Stimulated activated naive B cell treated with anti-CD40 and anti-IgM and Interleukin-4, amounts not matched to agents 10 μg/mL and 1 μg/mL and 100 μg/mL, for 72 hours (primary cell): ENCODE results near the gene CHST11.

ENCODE experiments used
- ATAC-seq, 2 donors: fragments of 150-1000 bp; cut with Tn5 transposase; replicated peaks; 2 replicates each; pipeline ENCODE4 v1.10.0; 2021; ENCODE audit warnings: moderate library complexity in 1 of 2
- DNase-seq: peaks from one replicate; pipeline ENCODE4 v3.0.0; 2021
- H3K27ac Mint-ChIP-seq: one replicate; pipeline ENCODE4 v1.8.0; 2022; ENCODE audit warnings: mild to moderate bottlenecking, mixed read lengths
- H3K27me3 Mint-ChIP-seq, 2 donors: one replicate each; pipeline ENCODE4 v1.8.0; 2022; ENCODE audit warnings: mixed read lengths in 2 of 2
- H3K36me3 Mint-ChIP-seq, 2 donors: one replicate each; pipeline ENCODE4 v1.8.0; 2022; ENCODE audit warnings: mixed read lengths in 2 of 2, mild to moderate bottlenecking in 1 of 2
- H3K4me1 Mint-ChIP-seq, 2 donors: one replicate each; pipeline ENCODE4 v1.8.0; 2022; ENCODE audit warnings: mixed read lengths in 2 of 2, mild to moderate bottlenecking in 1 of 2
- H3K4me3 Mint-ChIP-seq, 2 donors: one replicate each; pipeline ENCODE4 v1.8.0; 2022; ENCODE audit warnings: mild to moderate bottlenecking in 2 of 2, mixed read lengths in 2 of 2, moderate library complexity in 1 of 2
- H3K9me3 Mint-ChIP-seq, 2 donors: one replicate each; pipeline ENCODE4 v1.8.0; 2022; ENCODE audit warnings: mixed read lengths in 2 of 2, mild to moderate bottlenecking in 1 of 2

CHST11 gene

GRCh38 chr12:104456417-104456949, at the start of gene CHST11:
Gene CHST11, plus strand, starts transcription at chr12:104456948.
- DNase-seq (peak; percentile 84), ATAC-seq (peak; percentile 79 to 82)
- H3K27me3 Mint-ChIP-seq = no peaks in the 10 kb centered on the region
- H3K4me1 Mint-ChIP-seq = peaks cover 20 to 49% of the 10 kb centered on the region in 2 donors
- peak within 1 kb of the TSS; percentile 95 to 99 for H3K4me3 Mint-ChIP-seq
- peak within 1 kb of the TSS; percentile 98 for H3K27ac Mint-ChIP-seq
- peaks cover 17 to 29% of the 10 kb centered on the region in 2 donors for H3K36me3 Mint-ChIP-seq
- no peaks in the 10 kb centered on the region for H3K9me3 Mint-ChIP-seq

GRCh38 chr12:104407438-104407837, 49.3 kb upstream of the CHST11 start:
- H3K9me3 Mint-ChIP-seq = peaks cover 2 to 3% of the 10 kb centered on the region in 2 donors
- ATAC-seq (no peak), DNase-seq (no peak)
- no peak overlapping the region for H3K4me3 Mint-ChIP-seq
- H3K27ac Mint-ChIP-seq = no peak overlapping the region
- H3K36me3 Mint-ChIP-seq = peaks cover 7 to 8% of the 10 kb centered on the region in 2 donors
- no peaks in the 10 kb centered on the region for H3K27me3 Mint-ChIP-seq
- H3K4me1 Mint-ChIP-seq = peaks cover 7 to 8% of the 10 kb centered on the region in 2 donors

DNA sequence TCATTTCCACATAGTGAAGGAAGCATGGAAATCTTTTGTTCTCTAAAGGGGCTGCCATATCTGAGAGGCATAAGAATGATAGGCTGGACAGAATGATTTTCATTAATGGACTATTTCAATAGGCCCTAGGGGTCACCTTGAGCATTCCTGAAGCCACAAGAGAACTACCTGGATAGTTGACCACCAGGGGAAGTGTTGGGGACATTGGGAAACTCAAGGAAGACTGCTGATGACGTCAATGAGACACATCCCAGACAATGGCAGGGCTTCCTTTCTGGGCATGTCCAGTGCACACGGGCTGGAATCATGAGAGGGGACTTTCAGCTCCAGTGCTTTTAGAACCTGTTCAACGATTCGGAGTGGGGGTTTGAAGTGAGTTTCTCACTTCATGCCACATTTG, 48.8 kb upstream of the CHST11 start:
- ATAC-seq (no peak), DNase-seq (no peak)
- peaks cover 9 to 10% of the 10 kb centered on the region in 2 donors for H3K36me3 Mint-ChIP-seq
- H3K4me1 Mint-ChIP-seq = peaks cover 11 to 12% of the 10 kb centered on the region in 2 donors
- no peak overlapping the region for H3K27ac Mint-ChIP-seq
- H3K4me3 Mint-ChIP-seq = no peak overlapping the region
- H3K27me3 Mint-ChIP-seq = no peaks in the 10 kb centered on the region
- peaks cover 2 to 3% of the 10 kb centered on the region in 2 donors for H3K9me3 Mint-ChIP-seq

DNA sequence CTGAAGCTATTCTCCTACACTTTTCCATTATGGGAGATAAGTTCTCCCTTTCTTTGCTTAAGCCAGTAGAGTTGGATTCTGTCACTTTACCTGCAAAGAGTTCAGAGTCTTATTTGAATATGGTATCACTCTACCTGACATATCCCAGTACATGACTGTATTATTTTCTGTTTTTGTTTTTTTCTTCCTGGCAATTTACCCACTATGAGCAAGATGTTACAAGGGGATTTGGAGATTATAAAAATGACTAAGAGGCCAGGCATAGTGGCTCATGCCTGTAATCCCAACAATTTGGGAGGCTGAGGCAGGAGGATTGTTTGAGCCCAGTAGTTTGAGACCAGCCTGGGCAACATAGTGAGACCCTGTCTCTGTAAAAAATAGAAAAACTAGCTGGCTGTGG, 46.4 kb upstream of the CHST11 start:
- H3K4me1 Mint-ChIP-seq = peaks cover 12 to 14% of the 10 kb centered on the region in 2 donors
- DNase-seq (no peak), ATAC-seq (no peak)
- H3K4me3 Mint-ChIP-seq = no peak overlapping the region
- peaks cover 2 to 3% of the 10 kb centered on the region in 2 donors for H3K9me3 Mint-ChIP-seq
- peaks cover 9 to 10% of the 10 kb centered on the region in 2 donors for H3K36me3 Mint-ChIP-seq
- no peaks in the 10 kb centered on the region for H3K27me3 Mint-ChIP-seq
- H3K27ac Mint-ChIP-seq = no peak overlapping the region

DNA sequence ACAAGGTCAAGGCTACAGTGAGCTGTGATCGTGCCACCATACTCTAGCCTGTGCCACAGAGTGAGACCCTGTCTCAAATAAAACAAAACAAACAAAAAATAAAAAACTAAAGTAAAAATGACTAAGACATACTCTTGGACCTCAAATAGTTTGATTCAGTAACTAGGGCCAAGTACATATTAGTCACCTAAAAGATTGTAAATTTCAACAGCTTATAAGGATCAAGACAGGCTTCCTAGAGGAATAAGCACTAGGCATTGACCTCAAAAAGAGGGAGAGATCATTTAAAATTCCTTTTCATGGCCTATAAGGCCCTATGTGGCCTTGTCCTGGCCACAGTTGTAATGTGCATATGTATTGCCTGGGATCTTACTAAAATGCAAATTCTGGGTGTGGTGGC, 46.0 kb upstream of the CHST11 start:
- Mint-ChIP-seq H3K4me1 (peaks cover 12 to 14% of the 10 kb centered on the region in 2 donors), H3K36me3 (peaks cover 9 to 10% of the 10 kb centered on the region in 2 donors), H3K27me3 (no peaks in the 10 kb centered on the region), H3K27ac (no peak overlapping the region), H3K9me3 (peaks cover 2 to 3% of the 10 kb centered on the region in 2 donors), H3K4me3 (no peak overlapping the region)
- ATAC-seq = no peak
- no peak for DNase-seq

DNA sequence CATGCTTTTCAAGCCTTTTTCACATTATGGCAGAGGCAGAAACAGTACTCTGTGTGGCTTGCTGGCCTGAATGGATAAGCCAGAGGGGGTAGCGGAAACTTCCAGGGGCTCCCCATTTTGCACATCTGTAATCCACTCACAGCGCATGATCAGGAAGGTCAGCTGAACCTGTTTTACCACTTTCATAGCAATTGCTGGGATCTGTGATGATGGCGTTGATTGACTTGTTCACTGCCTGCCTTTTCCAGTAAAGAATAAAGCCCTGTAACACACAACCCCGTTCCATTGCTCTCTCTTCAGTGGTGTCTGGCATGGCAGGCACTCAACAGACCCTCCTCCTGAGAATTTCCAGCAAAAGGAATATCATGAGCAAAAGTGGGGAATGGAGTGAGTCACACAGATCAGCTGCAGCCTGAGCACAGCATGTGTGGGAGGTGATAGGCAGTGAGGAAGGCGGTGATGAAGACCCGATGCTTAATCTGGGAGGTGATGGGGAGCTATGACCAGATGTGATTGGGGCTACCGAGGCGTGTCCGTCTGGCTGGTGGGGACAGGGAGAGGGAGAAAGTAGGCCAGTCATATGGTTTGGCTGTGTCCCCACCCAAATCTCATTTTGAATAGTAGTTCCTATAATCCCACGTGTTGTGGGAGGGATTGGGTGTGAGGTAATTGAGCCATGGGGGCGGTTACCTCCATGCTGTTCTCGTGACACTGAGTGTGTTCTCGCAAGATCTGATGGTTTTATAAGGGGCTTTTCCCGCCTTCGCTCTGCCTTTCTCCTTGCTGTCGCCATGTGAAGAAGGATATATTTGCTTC, 44.7 kb upstream of the CHST11 start:
- peak overlapping the region; percentile 22 for H3K27ac Mint-ChIP-seq

DNA sequence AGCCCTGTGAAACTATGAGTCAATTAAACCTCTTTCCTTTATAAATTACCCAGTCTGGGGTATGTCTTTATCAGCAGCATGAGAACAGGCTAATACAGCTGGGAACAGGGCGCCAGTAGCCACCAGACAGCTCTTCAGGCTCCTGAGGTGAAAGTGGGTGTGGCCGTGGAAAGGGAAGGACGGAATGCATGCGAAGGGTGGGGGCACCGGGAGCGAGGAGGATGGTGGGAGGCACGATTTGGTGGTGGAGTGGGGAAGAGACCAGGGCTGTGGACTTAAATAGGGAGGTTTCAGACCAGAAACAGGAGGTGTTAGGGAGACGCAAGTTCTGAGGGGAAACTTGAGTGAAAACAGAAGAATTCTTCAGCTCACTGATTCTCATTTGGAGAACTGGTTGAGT, 44.1 kb upstream of the CHST11 start:
- H3K9me3 Mint-ChIP-seq = peaks cover 2 to 3% of the 10 kb centered on the region in 2 donors
- peaks cover 12 to 14% of the 10 kb centered on the region in 2 donors for H3K4me1 Mint-ChIP-seq
- H3K27me3 Mint-ChIP-seq = no peaks in the 10 kb centered on the region
- H3K36me3 Mint-ChIP-seq = peaks cover 6 to 10% of the 10 kb centered on the region in 2 donors
- H3K27ac Mint-ChIP-seq = peak overlapping the region; percentile 22
- no peak for DNase-seq
- H3K4me3 Mint-ChIP-seq = no peak overlapping the region
- no peak for ATAC-seq

More for the DNA sequence above, 44.7 kb upstream of the CHST11 start:
- H3K27me3 Mint-ChIP-seq = no peaks in the 10 kb centered on the region
- peaks cover 2 to 3% of the 10 kb centered on the region in 2 donors for H3K9me3 Mint-ChIP-seq
- peaks cover 9 to 10% of the 10 kb centered on the region in 2 donors for H3K36me3 Mint-ChIP-seq
- no peak overlapping the region for H3K4me3 Mint-ChIP-seq
- no peak for DNase-seq
- ATAC-seq = peak in 1 of 2 donors; percentile 48
- peaks cover 12 to 14% of the 10 kb centered on the region in 2 donors for H3K4me1 Mint-ChIP-seq

DNA sequence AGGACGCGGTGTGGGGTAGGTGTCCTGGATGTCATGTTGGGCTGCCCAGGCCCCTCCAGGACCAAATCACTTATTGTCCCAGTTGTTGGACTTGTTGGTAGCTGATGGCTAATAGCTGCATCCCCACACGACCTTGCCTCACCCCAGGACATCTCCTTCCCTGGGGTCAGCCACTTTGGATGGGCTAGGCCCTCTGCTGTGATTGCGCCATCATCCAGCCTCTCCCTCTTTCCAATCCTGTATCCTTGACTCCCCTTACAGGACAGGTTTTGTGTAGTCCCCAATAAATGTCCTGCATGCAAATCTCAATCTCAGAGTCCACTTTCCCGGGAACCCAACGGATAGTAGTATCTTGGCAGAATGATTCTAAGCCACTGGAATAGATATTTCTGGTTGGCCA, 43.4 kb upstream of the CHST11 start:
- Mint-ChIP-seq H3K4me1 (peaks cover 12 to 14% of the 10 kb centered on the region in 2 donors), H3K27ac (no peak overlapping the region), H3K9me3 (peaks cover 2 to 3% of the 10 kb centered on the region in 2 donors), H3K36me3 (peaks cover 6 to 10% of the 10 kb centered on the region in 2 donors), H3K27me3 (no peaks in the 10 kb centered on the region), H3K4me3 (no peak overlapping the region)
- DNase-seq = no peak
- ATAC-seq = no peak

DNA sequence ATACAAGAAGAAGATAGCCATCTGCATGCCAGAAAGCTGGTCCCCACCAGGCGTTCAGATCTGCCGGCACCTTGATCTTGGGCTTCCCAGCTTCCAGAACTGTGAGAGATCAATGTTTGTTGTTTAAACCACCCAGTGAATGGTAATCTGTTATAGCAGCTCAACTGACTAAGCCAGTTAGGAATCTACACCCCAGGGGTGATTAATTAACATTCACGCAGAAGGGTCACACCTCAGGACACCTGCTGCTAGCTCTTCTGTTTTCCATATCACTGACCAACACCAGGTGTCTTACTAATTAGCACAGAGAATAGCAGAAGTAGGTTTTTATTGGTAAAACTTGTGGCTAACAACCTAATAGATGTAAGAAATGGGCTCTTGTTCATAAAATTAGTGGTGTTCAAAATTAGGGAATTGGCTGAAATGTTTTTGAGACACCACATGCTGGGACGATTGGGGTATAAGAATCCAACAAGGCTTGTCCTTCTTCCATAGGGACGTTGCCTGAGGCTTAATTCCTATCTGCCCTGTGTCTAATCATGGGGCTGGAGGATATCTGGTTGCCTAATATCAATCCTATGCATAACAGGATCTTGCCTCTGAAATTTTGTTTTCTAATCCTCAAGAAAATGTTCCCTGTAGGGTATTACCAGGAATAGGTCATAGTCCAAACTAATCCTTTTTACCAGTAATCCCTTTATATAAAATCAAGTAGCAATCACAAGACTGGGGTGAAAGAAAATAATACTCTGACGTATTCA, 42.0 kb upstream of the CHST11 start:
- no peak overlapping the region for H3K4me3 Mint-ChIP-seq
- peaks cover 12 to 14% of the 10 kb centered on the region in 2 donors for H3K4me1 Mint-ChIP-seq
- DNase-seq (no peak), ATAC-seq (no peak)
- H3K27ac Mint-ChIP-seq = no peak overlapping the region
- H3K27me3 Mint-ChIP-seq = no peaks in the 10 kb centered on the region
- H3K36me3 Mint-ChIP-seq = peaks cover 6 to 10% of the 10 kb centered on the region in 2 donors
- peaks cover 2 to 3% of the 10 kb centered on the region in 2 donors for H3K9me3 Mint-ChIP-seq

- H3K4me3 Mint-ChIP-seq = no peak overlapping the region
- peaks cover 6 to 7% of the 10 kb centered on the region in 2 donors for H3K36me3 Mint-ChIP-seq
- no peak for ATAC-seq
- no peak overlapping the region for H3K27ac Mint-ChIP-seq
- no peak for DNase-seq
- H3K4me1 Mint-ChIP-seq = peaks cover 12 to 14% of the 10 kb centered on the region in 2 donors
- H3K9me3 Mint-ChIP-seq = peaks cover 2 to 3% of the 10 kb centered on the region in 2 donors
- no peaks in the 10 kb centered on the region for H3K27me3 Mint-ChIP-seq
Observed at GRCh38 chr12:104415342-104415980, 41.3 kb upstream of the CHST11 start.

DNA sequence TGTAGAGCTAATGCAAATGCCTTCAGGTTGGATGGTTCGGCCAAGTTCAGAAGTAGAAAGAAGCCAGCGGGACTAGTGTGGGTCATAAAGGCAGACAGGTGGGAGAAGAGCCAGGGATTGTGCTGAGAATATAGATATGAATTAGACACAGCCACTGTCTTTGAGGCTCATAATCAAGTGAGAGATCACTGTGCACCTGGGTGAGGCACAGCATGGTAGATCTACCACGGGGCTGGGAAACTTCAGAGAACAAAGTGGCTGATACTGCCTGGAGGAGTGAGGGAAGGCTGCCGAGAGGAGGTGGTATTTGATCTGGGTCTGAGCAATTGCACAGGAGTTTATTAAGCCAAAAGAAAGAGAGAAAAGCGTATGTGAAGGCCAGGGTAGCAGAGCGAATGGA, 40.6 kb upstream of the CHST11 start:
- H3K4me1 Mint-ChIP-seq = peaks cover 12 to 14% of the 10 kb centered on the region in 2 donors
- peaks cover 6 to 7% of the 10 kb centered on the region in 2 donors for H3K36me3 Mint-ChIP-seq
- DNase-seq = no peak
- H3K27me3 Mint-ChIP-seq = no peaks in the 10 kb centered on the region
- H3K4me3 Mint-ChIP-seq = no peak overlapping the region
- no peak overlapping the region for H3K27ac Mint-ChIP-seq
- peaks cover 2 to 3% of the 10 kb centered on the region in 2 donors for H3K9me3 Mint-ChIP-seq
- ATAC-seq = no peak

DNA sequence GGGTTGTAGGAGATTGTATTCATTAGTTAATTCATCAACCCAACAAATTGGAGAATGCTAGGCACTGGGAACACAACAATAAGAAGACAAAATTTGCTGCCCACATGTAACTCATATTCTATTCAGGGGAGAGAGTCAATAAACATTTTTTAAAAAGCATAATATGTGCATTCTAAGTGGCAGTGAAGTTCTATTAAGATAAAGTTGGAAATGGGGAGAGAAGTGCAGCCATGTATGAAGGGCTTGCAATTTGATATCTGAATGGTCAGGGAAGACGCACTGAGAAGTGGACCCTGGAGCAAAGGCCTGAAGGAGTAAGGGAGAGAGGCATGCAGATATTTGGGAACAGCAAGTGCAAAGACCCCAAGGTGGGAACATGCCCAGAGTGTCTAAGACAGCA, 40.2 kb upstream of the CHST11 start:
- peaks cover 11 to 14% of the 10 kb centered on the region in 2 donors for H3K4me1 Mint-ChIP-seq
- no peak overlapping the region for H3K27ac Mint-ChIP-seq
- no peaks in the 10 kb centered on the region for H3K27me3 Mint-ChIP-seq
- H3K36me3 Mint-ChIP-seq = peaks cover 6% of the 10 kb centered on the region in 2 donors
- H3K9me3 Mint-ChIP-seq = peaks cover 2 to 3% of the 10 kb centered on the region in 2 donors
- no peak overlapping the region for H3K4me3 Mint-ChIP-seq
- DNase-seq (no peak), ATAC-seq (no peak)

DNA sequence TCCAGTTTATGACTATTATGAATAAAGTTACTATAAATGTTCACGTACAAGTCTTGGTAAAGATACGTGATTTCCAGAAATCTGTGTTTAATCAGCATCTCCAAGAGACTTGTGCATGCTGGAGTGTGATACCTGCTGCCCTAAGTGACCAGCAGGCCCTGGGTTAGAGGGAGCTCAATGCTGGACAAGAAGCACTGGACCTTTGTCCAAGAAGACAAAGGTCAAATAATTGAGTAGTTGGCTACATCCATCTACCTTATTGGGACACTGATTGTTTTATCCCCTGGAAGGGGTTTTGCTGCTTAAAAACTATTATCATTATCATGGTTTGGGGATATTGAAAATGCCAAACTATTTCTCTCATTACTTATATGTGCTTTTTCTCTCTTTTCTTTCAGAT, 37.0 kb upstream of the CHST11 start:
- Mint-ChIP-seq H3K4me3 (no peak overlapping the region), H3K27ac (no peak overlapping the region), H3K36me3 (peaks cover 8 to 11% of the 10 kb centered on the region in 2 donors), H3K27me3 (peaks cover 0 to 5% of the 10 kb centered on the region in 2 donors), H3K4me1 (peaks cover 0 to 3% of the 10 kb centered on the region in 2 donors), H3K9me3 (peaks cover 6% of the 10 kb centered on the region in 2 donors)
- DNase-seq = no peak
- no peak for ATAC-seq

DNA sequence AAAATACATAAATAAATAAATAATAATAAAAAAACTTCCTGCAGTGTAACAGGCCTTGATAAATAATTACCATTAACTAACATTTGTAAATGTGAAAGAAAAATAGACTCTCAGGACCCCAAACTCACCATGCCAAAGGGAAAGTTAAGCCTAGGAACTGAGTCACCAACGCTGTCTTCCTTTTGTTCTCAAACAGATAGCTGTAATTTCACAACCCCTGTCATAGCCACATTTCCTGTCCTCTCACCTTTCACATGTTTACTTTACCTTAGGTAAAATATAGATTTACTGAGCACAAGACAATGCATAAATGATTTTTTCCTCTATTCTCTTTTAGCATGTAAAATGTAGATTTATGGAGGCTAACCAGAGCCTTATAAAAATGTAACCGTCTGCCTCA, 35.9 kb upstream of the CHST11 start:
- peaks cover 6% of the 10 kb centered on the region in 2 donors for H3K9me3 Mint-ChIP-seq

More for the DNA sequence above, 35.9 kb upstream of the CHST11 start:
- Mint-ChIP-seq H3K27ac (no peak overlapping the region), H3K4me3 (no peak overlapping the region), H3K27me3 (peaks cover 0 to 5% of the 10 kb centered on the region in 2 donors), H3K4me1 (peaks cover 0 to 3% of the 10 kb centered on the region in 2 donors), H3K36me3 (peaks cover 8 to 11% of the 10 kb centered on the region in 2 donors)
- ATAC-seq (no peak), DNase-seq (no peak)
